Measurements from ENCODE around the gene SLC35A5. TPM values are rescaled to one million over a fixed set of nuclear protein-coding genes. Genes with fewer than 3 reads are reported as not detected.

Gene SLC35A5
- total RNA-seq, 1 donor from 2014 or later = 30.5 TPM

DNA sequence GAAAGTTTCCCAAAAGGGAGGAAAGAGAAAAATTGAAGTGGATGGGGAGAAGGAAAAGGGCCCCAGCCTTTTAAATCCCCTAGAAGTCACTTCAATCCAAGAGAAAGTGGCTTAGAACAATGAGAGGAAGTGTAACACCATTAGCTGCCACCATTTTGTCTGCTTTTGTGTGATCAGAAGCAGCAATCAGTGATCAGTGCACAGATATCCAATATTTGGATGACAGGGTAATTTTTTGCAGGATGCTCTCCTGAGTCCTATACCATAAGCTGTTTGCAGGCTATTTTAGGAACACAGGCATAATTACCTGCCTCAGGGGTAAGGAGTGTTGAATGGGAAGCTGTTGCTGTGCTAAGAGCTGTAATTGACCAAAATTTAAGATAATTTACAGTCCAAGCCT is 31.4 kb downstream of the SLC35A5 start:
- no peak overlapping the region for H3K4me3 ChIP-seq (ENCODE audit: low read depth, low read length)
- TF ChIP-seq, protein P1, sequence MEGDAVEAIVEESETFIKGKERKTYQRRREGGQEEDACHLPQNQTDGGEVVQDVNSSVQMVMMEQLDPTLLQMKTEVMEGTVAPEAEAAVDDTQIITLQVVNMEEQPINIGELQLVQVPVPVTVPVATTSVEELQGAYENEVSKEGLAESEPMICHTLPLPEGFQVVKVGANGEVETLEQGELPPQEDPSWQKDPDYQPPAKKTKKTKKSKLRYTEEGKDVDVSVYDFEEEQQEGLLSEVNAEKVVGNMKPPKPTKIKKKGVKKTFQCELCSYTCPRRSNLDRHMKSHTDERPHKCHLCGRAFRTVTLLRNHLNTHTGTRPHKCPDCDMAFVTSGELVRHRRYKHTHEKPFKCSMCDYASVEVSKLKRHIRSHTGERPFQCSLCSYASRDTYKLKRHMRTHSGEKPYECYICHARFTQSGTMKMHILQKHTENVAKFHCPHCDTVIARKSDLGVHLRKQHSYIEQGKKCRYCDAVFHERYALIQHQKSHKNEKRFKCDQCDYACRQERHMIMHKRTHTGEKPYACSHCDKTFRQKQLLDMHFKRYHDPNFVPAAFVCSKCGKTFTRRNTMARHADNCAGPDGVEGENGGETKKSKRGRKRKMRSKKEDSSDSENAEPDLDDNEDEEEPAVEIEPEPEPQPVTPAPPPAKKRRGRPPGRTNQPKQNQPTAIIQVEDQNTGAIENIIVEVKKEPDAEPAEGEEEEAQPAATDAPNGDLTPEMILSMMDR (IDR thresholded peaks at IDR 0.05; ENCODE audit: insufficient read depth, low read length, poor library complexity, severe bottlenecking) = no peak
- no peak for DNase-seq (ENCODE audit: low read depth)
- H3K27me3 ChIP-seq (ENCODE audit: control insufficient read depth, insufficient read depth, low read length) = no peaks in the 10 kb centered on the region
- no peaks in the 10 kb centered on the region for H3K36me3 ChIP-seq (ENCODE audit: control insufficient read depth, insufficient read depth, low read length)

DNA sequence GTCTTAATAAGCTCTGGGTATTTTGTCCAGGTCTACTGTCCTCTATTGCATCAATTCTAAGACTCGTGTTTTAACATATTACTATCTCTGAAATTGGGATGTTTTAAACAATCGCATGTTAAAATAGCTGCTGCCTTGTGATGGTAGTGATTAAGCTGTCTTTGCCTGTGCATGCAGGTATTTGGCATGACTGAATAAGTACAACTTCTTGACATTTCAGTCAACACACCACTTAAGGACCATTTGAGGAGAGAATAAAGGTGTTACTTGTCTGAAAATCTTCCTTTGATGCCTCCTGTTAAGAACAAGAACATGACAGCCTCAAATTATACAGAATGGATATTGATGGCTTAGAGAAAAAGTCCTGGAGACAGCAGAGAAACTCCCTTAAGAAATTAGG is 33.0 kb downstream of the SLC35A5 start:
- Histone ChIP-seq H3K4me3 (ENCODE audit: low read depth, low read length) (no peak overlapping the region), H3K27me3 (ENCODE audit: control insufficient read depth, insufficient read depth, low read length) (no peaks in the 10 kb centered on the region), H3K36me3 (ENCODE audit: control insufficient read depth, insufficient read depth, low read length) (no peaks in the 10 kb centered on the region)
- TF ChIP-seq, protein P1 (IDR thresholded peaks at IDR 0.05; ENCODE audit: insufficient read depth, low read length, poor library complexity, severe bottlenecking) = no peak
- DNase-seq (ENCODE audit: low read depth) = no peak

- TF ChIP-seq, protein P1 (IDR thresholded peaks at IDR 0.05; ENCODE audit: insufficient read depth, low read length, poor library complexity, severe bottlenecking) = no peak
Measured at GRCh38 chr3:112597945-112598344, 36.1 kb downstream of the SLC35A5 start.

DNA sequence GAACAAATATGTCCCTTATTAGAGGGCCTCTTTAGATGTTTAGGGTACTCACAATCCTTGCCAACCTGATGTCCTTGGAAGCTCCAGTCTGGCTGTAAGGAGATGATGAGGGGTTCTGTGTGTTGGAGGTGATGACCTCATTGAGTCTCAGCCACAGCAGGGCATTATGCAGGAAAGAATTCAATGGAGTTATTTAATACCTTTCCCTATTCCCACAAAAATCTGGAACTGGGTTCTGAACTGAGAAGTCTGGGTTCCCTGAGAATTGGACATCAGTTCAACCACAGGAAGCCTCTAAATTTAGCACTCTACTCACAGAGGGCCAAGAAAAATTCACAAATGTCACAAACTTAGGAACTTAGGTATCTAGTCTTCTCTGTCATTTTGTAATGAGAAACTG is 36.9 kb downstream of the SLC35A5 start:
- no peaks in the 10 kb centered on the region for H3K36me3 ChIP-seq (ENCODE audit: control insufficient read depth, insufficient read depth, low read length)
- TF ChIP-seq, protein P1 (IDR thresholded peaks at IDR 0.05; ENCODE audit: insufficient read depth, low read length, poor library complexity, severe bottlenecking) = no peak
- no peak overlapping the region for H3K4me3 ChIP-seq (ENCODE audit: low read depth, low read length)
- no peaks in the 10 kb centered on the region for H3K27me3 ChIP-seq (ENCODE audit: control insufficient read depth, insufficient read depth, low read length)
- DNase-seq (ENCODE audit: low read depth) = no peak

More at GRCh38 chr3:112597945-112598344, 36.1 kb downstream of the SLC35A5 start:
- Histone ChIP-seq H3K4me3 (ENCODE audit: low read depth, low read length) (no peak overlapping the region), H3K27me3 (ENCODE audit: control insufficient read depth, insufficient read depth, low read length) (no peaks in the 10 kb centered on the region), H3K36me3 (ENCODE audit: control insufficient read depth, insufficient read depth, low read length) (no peaks in the 10 kb centered on the region)
- DNase-seq (ENCODE audit: low read depth) = no peak

GRCh38 chr3:112602217-112602838 is 40.5 kb downstream of the SLC35A5 start:
- TF ChIP-seq, protein P1 (IDR thresholded peaks at IDR 0.05; ENCODE audit: insufficient read depth, low read length, poor library complexity, severe bottlenecking) = no peak
- DNase-seq (ENCODE audit: low read depth) = no peak
- Histone ChIP-seq H3K36me3 (ENCODE audit: control insufficient read depth, insufficient read depth, low read length) (no peaks in the 10 kb centered on the region), H3K27me3 (ENCODE audit: control insufficient read depth, insufficient read depth, low read length) (no peaks in the 10 kb centered on the region), H3K4me3 (ENCODE audit: low read depth, low read length) (no peak overlapping the region)

DNA sequence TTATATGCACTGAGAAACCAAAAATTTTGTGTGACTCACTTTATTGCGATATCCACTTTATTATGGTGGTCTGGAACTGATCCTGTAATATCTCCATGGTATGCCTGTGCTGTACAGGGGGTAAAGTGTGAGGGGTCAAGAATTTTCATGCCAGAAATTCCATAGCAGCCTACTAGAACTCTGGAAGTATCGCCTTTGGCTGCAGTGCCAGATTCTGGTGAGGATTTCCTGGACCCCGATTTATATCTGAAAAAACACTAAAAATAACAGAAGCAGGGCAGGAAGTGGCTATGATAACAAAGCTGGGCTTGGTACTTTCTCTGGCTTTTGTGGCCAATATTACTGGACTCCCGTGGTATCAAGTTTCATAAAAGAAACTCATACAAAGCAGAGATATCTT is 42.7 kb downstream of the SLC35A5 start:
- TF ChIP-seq, protein P1 (IDR thresholded peaks at IDR 0.05; ENCODE audit: insufficient read depth, low read length, poor library complexity, severe bottlenecking) = no peak
- no peak for DNase-seq (ENCODE audit: low read depth)
- H3K36me3 ChIP-seq (ENCODE audit: control insufficient read depth, insufficient read depth, low read length) = no peaks in the 10 kb centered on the region

More for the DNA sequence above, 42.7 kb downstream of the SLC35A5 start:
- Histone ChIP-seq H3K27me3 (ENCODE audit: control insufficient read depth, insufficient read depth, low read length) (no peaks in the 10 kb centered on the region), H3K4me3 (ENCODE audit: low read depth, low read length) (no peak overlapping the region)
